ENCODE measurements around the gene TICAM2.

TICAM2 gene

DNA sequence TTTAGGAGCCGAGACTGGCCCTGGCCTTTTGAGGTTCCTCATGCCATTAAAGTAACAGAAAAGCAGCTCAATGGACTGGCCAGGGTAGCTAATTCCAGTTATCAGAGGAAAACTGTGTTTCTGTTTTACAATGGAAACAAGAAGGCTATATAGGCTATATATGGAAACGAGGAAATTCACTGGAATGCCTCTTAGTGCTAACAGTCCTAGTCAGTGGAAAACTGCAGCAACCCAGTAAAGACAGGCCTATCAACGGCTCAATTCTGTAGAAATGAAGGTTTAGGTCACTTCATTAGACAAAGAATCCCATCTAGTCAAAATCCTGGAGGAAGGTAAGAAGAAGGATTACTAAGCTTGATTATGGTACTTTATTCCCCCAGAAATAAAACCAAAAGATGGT, 3.2 kb upstream of the TICAM2 start:
- DNase-seq: no peak

DNA sequence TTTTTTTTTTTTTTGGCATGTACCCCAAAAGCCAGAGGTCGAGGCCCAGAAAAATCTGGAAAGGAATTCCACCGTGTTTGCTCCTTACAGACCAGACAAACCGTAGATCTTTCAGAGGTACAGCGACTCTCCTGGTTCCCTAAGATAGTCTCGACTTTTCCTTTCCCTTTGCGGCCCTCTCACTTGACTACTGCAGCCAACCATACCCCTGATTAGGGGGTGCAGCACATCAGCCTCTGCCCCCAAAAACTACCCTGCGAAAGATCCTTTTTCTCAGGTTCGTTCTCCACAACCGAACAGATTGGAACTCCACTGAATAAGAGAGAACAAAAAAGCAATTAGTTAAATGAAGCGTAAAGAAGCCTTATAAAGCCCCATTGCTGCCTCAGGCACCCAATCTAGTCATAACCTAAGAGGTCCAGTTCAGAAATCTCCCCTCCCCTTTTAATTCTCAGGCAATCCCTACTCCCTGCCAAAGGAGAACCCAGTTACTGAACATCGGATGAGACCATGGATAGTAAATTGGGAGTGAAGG, 379 bp upstream of the TICAM2 start:
- no peak for DNase-seq

DNA sequence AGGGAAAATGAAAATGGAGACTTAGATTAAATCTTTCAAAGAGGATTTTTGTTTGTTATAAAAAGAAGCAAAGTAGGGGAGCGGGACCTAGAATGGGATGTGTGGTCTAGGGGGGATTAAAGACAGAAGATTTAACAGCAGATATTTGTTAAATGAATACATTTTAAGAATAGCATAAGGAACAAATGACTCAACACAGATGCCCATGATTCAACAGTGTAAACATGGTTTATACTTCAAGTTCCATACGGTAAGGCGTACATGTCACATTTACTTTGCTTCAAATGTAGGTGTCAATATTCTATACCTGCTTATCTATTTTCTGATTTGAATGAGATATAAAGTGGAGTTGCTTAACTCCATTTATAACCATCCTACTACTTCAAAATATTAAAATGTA, 1.5 kb downstream of the TICAM2 start:
- DNase-seq: no peak

DNA sequence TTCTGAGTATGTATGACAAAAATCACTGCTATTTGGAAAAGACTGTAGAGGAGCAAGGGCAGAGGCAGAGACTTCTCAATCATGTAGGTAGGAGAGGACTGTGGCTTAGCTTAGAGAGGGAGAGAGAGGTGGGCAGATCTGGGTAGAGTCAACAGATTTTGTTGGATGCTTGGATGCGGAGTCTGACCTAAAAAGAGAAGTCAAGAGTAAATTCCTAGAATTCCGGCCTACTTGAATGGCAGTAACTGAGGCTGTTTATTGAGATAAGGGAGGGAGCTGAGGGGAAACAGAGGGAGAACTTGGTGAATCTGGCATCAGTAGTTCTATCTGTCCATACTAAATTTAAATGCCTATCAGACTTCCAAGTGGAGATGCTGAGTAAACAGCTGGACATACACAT, 2.4 kb downstream of the TICAM2 start:
- no peak for DNase-seq

DNA sequence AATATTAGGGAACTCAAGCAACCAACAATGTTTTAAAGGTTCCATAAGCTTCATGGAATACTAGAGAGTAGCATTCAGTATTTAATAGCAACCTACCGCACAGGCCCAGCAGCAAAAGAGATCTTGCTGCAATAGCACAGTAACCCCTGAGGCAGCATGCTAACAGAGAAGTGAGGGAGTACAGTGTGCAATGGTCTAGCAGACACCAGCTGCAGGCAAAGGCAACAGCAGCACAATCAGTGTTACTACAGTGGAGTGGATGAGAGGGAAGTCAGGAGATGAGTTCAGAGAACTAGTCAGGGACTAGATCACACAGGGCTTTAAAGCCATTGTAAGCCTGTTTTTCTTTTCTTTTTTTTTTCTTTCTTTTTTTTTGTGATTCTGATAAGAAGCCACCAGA, 2.8 kb downstream of the TICAM2 start:
- DNase-seq: no peak

DNA sequence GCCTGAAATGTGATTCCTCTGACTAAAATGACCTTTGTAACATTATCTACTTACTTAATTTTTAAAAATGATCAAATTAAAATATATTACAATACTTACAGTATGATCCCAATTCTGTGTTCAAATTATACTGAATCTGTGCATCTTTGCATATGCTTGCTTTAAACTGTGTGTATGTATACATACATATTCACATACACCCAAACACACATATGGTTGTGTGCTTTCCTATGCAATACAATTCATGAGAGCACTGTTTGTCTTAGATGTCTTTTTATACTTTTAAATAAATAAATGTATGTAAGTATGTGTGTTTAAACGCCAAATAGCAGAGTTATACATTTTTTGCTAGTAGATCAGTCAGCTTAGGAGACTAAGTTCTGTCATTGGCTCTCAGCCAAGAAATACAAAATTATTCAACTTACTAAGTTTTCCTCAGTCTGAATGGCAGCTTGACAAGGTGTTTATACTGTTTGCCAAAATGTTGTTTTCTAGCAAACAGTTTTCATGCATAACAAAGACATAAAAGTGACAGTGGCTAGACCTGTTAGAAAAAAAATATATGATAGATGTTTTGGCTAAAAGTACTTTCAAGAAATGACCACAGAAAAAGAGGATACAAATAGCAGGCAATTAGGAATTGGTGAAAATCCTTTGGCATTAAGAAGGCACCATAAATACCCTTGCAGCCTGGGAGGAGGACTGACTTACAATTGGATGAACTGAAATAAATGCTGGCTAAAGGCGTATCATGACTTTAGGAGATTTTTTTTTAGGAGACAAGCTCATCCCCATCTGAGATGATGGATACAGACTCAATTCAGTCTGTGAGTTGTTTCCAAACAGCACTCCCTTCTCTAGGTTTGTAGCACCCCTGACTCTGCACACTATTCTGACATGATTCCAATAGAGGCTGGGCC, 7.9 kb downstream of the TICAM2 start:
- no peak for DNase-seq

DNA sequence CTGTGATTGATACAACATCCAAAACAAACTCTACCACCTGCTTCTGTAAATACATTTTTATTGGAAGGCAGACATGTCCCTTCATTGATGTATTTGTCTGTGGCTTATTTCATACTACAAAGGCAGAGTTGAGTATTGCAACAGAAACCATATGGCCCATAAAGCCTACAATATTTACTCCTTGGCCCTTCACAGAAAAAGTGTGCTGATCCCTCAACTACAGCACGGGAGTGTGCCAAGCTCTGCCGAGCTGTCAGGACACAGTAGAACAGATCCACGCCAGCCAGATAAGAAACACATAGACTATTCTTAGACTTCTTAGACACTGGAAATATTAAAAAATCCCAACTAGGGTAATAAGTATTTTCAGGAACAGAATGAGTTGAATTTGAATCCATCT, 13.2 kb downstream of the TICAM2 start:
- no peak for DNase-seq

DNA sequence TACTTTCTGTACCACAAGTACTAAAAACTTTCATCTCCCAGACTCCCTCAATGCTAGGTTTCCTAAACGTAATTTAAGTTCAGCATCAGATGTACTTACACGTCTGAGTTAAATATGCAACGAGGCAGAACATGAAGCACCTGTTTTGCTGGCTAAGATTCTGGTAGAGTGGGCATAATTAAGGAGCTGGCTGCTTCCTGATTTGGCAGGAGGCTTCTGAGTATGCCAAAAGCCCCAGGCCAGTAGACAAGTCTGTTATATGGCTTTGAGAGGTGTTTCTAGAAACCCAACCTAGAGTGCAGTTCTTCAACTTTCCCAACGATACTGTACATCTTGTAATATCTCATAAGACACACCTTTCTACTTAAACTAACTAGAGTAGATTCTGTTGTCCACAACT, 13.6 kb downstream of the TICAM2 start:
- DNase-seq: no peak

DNA sequence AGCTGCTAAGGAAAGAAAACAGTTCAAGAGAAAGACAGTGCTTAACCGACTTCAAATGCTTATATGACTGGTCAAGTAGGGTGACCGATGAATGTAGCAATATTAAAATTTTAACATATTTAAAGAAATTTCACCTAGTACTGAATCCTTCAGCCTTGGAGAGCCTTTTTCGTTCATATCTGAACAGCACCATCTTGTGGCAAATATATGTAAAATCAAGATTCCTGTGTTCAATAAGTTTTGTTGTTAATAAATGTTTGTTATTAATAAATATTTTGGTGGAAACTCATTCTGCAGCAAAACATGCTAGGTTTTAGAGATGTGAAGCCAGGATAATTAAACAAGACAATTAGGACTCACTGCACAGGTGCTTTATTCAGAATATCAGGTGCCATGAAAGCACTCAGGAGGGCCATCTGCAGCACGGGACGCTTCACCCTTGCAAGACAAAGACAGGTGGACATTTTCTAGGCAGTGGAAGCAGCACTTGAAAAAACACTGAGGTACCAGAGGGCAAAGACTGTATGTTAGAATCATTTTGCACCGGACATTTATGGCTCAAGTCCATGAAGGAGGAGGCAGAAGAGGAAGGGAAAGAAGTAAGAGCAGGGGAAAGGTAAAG, 15.6 kb downstream of the TICAM2 start:
- DNase-seq: no peak

DNA sequence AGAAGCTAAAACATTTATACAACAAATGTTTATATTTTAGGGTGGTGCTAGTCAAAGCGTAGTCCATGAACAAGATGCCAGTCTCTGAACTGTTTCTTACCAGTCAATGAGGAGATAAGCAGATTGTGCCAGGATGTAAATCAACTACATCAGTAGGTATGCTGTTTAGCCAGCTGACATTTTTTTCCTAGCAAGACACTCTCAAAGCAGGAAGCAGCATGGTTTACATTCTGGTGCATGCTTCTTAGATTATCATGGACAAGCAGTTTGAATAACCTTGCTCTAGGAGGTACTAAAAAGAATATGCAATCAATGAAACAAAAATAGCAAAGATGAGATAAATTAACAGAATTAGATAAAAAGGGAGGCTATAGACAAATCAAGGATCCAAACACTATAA, 17.0 kb downstream of the TICAM2 start:
- no peak for DNase-seq

DNA sequence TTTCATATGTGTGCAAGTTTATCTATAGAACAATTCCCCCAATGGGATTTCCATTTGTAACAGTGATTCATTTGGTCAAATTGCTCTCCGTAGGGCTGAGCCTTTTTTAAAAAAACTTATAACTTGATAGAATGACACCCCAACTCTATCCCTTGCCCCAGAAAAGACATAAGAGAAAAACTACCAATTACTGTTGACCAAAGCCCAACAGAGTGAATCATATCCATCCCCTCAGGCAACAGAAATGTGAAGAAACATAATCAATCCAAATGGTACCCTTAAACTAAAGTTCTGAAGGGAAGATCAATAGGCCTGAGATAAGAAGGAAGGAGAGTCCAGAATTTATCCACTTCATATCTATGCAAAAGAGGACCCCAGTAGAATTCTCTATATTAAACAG, 17.8 kb downstream of the TICAM2 start:
- DNase-seq: no peak

DNA sequence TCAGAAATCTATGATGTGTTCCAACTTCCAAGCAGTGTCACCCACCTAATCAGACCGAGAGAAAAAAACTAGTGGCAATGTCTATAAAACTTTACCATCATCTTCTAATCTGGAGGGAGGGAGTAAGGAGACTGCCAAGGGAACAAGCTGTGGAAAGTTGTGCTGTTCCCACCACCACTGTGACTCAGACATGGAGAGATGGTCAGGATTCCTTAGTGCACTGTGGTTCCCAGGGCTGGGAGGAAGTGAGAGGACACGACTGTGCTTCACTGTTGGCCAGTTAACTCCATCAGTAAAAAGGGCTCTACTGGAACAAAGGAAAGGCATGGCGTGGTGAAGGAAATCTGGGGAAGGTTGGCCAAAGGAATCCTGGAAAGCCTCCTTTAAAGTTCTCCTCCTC, 18.8 kb downstream of the TICAM2 start:
- DNase-seq: no peak

DNA sequence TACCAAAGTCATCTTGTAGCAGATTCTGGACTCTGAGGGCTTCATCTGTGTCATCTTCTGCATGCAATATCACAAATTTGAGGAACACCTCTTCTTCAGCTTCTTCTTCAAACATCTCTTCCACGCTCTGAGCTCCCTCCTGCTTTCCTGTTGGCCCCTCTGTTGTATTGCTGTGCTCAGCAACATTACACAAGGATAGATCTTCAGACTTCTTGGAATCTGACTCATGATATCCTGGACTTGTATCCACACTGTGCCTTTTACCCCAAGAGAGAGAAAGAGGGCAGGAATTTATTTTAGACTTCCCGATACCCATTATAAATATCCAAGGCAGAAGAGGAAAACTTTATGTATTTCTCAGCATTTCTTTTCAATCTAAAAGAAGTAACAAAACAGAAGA, 21.3 kb downstream of the TICAM2 start:
- DNase-seq: no peak

DNA sequence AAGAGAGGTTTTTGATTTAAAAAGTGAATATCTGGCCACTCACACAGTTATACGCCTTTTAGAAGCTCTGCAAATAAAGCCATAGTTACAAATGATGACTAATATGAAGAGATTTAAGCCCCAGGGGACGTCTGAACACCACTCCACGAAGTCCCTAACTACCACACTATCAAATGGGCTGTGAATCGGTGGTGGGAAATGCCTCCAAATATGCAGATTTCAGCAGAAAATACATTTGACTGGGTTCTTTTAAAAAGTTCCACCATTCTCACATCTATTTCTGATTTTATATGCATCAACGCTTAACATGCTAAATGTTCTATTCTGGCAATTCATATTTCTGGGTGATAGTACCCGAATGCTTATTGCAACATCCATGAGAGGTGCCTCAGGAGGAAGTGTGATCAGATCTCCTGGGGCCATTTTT, 22.5 kb downstream of the TICAM2 start:
- no peak for DNase-seq

DNA sequence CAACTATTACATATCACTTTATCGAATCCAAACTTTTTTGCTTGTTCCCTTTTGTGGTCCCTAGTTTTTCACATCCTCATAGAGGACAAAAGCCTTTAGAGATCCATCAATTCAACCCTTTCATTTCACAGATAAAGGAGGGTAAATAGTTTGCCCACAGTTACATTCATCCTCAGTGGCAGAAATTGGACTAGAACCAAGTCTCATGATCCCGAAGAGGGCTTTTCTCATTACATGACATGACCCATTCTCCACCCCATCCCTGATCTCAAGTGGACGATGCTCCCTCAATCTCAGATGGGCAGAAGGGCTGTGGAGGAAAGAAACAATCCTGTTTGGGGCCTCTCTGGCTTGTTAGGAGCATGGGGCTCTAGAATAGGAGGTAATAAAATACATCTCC, 23.1 kb downstream of the TICAM2 start:
- no peak for DNase-seq

DNA sequence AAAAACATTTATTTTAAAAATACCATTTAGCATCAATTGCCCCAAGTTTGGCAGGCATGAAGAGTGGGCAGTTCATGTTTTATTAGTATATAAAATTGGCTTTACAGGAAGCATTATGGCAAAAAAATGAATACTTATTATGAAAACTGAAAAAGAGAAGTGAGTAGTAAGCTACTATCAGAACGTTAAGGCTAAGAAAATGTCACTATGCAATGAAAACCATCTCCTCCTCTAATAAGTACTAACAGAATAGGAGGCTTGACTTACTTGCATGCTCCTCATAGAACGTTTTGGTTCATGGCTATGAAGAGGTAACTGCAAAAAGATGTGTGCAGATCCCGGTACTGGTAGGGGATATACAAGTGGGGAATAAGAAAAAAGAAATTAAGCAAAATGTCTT, 23.6 kb downstream of the TICAM2 start:
- DNase-seq: no peak

DNA sequence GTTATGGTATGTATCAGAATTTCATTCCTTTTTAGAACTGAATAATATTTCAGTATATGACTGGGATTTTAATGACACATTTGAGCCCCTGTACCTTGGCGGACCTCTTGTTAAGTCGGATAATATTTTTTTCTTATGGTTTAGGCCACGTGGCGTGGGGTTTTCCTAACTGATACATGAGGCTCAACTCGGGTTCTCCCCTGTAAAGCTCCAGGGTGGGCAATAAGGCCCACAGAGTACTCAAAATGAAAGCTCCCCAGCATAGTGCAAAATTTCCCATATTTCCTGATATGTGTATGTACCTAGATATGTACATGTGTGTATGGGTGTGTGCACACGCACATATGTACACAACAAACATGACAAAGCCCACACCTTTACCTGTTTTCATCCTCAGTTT, 24.5 kb downstream of the TICAM2 start:
- DNase-seq: no peak

DNA sequence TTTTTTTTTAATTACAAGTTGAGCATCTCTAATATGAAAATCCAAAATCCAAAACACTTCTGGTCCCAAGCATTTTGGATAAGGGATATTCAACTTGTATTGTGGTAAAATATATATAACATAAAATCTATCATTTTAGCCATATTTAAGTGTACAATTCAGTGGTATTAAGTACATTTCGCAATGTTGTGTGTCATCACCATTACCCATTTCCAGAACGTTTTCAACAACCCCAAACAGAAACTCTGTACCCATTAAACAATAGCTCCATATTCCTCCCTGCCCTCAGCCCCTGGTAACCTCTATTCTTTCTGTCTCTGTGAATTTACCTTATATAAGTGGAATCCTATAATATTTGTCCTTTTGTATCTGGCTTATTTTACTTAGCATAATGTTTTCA, 24.9 kb downstream of the TICAM2 start:
- DNase-seq: no peak

DNA sequence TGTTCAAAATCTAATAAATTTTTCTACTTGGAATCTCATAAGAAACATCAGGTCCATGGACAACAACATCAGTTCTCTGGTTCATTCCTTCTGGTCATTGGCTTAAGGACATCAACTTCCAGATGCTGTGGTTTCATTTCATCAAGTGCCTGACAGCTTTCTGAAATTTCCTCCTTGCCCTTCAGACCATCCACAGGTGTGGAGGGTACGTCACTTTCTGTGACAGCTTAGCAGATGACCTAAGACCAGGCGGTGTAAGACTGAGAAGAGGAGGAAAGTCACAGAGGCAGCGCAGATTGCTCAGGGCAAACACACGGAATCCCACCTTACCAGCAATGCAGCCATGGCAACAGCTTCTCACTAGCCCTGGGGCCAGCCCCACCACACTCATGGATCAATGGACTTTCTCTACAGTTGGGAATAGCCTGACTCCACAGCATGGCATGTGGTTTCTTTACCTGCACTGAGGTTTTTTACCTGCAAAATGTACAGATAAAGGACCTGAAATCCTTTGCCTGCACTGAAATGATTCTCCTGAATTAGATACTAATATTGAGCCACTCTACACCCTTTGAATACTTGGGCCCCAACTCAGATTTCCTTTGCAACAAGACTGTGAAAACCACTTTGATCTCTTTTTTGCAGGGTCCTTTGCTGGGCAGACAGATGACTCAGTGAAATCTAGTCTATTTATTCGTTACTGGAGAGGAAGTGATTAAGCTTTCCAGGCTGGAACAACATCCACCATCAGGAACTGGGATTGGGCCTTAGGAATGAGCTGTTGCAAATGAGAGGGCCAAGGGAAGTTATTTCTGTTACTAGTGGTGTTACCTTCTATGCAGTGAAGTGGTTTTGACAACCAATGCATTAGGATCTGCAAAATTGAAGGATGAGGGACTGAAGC, 26.9 kb downstream of the TICAM2 start:
- no peak for DNase-seq

DNA sequence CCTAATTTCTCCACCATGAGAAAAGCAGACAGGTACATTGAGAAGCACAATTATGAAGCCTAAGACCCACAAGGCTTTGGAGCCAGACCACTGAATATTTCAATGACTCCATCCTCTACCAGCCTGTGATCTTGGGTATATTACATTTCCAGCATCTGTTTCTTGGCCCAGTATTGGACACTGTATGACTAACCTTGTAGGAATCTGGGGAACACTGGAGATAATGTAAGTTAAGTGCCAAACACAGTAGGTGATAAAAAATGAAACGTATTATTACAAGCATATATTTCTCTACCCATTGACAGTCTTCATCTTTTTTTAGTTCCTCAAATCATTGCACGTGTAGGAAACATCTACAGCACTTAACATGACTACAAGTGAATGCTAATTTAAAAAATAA, 29.1 kb downstream of the TICAM2 start:
- DNase-seq: no peak

DNA sequence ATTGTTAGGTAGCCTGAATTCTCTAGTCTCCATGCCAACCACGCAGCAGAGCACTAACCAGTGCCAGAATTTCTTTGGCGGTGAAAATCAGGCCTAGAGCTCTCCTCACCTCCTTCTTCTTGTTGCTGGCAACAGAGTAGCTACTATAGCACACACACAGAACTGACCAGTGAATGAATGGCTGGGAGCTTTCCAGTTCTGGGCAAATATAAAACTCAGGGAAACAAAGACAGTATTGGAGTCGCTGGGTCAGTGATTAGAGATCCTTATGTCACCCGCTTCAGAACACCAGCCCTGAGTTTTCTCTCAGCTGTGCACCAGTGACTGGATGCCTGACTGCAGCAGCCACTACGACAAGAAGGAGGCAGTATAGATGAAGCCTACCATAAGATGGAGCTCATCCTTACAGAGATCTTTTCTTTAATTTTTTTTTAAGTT, 30.8 kb downstream of the TICAM2 start:
- no peak for DNase-seq

DNA sequence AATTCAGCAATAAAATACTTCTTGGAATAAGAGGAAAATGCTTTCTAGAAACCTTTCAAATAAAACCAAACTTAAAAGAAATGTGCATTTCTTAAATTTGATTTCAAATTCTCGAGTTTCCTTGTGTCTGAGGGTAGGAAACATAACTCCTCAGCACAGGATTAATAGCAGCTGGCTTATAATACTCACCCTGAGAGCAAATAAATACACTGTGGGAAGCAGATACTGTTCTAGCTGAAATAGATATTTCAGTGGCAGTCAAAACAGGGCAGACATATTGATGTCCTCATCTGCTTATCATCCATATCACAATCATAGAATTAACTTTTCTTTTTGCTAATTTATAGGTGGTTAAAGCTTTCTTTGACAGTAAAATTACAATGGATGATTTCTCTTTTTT, 33.6 kb downstream of the TICAM2 start:
- DNase-seq: no peak

DNA sequence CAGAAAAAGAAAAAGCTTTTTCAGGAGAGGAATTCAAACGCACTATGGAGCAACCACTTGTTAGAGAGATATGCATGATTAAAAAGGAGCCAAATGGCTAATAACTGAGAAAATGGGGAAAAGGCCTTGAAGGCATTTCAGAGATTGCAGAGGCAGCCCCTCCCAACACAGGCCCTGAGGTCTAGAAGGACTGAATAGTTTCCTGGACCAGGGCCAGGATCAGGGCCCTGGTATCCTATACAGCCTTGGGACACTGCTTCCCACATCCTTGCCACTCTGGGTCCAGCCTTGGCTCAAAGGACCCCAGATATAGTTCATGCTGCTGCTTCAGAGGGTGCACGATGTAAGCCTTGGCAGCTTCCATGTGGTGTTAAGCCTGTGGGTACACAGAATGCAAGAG, 37.0 kb downstream of the TICAM2 start:
- DNase-seq: no peak

Measured in activated T-cell treated with anti-CD3 and anti-CD28 coated beads, Interleukin-2, amount 50 U/mL, for 48 hours (primary cell).